ENCODE data around the gene LRRK2. TPM values are rescaled to one million over a fixed set of nuclear protein-coding genes. Genes with fewer than 3 reads are reported as not detected.

Gene LRRK2
- total RNA-seq, 1 experiment from 2014 or later, result 0.26 TPM

- peaks cover 5% of the 10 kb centered on the region; the same call in 1 of the 2 replicates for H3K4me1 ChIP-seq (replicated peaks; ENCODE audit: insufficient read depth)
- H3K9me3 ChIP-seq (ENCODE audit: insufficient read depth, low read depth), result peaks cover 8% of the 10 kb centered on the region; the same call in 1 of the 2 replicates
- no peaks in the 10 kb centered on the region for H3F3A ChIP-seq (ENCODE audit: insufficient read depth, low read depth)
- no peaks in the 10 kb centered on the region for H4K20me1 ChIP-seq (ENCODE audit: insufficient read depth)
- H3K27ac ChIP-seq, result no peak overlapping the region
- H3K27me3 ChIP-seq (ENCODE audit: insufficient read depth, low read depth), result no peaks in the 10 kb centered on the region
- TF ChIP-seq EZH2 (IDR thresholded peaks at IDR 0.05; ENCODE audit: low read depth), result no peak
- TF ChIP-seq CTCF (conservative IDR thresholded peaks at IDR 0.05), result no peak
- H2AFZ ChIP-seq, result no peak overlapping the region
- H3K9me2 ChIP-seq (ENCODE audit: insufficient read depth), result no peaks in the 10 kb centered on the region
- BruUV-seq (replicated peaks), result no TSS peak
- ChIA-PET CTCF (no interaction called here), POLR2A (ENCODE audit: unreplicated experiment) (interaction anchor here (0.7 kb wide), 1 partner anchor 277 kb away, joined by 3 read pairs; no protein-coding TSS in a partner anchor)
- no peak overlapping the region for H3K4me2 ChIP-seq
- intact Hi-C loops (cut with micrococcal nuclease; ENCODE audit: unreplicated experiment), result loop anchor here (5.0 kb wide), 1 partner anchor 595 kb away; no protein-coding TSS in a partner anchor
- no peaks in the 10 kb centered on the region for H3K36me3 ChIP-seq (ENCODE audit: low read depth)
- no peak overlapping the region for H3K4me3 ChIP-seq
- DNase-seq, result no peak
- no peaks in the 10 kb centered on the region for H3K79me2 ChIP-seq (ENCODE audit: low read depth)
Measured at GRCh38 chr12:40327535-40327934, 102.7 kb downstream of the LRRK2 start.

- no peak overlapping the region for H3K27ac ChIP-seq
- intact Hi-C loops (cut with micrococcal nuclease; ENCODE audit: unreplicated experiment), result no loop called here
- H3K9me3 ChIP-seq (ENCODE audit: insufficient read depth, low read depth), result peaks cover 8% of the 10 kb centered on the region; the same call in 1 of the 2 replicates
- POLR2A ChIA-PET (ENCODE audit: unreplicated experiment), result no interaction called here
- H3K27me3 ChIP-seq (ENCODE audit: insufficient read depth, low read depth), result no peaks in the 10 kb centered on the region
- no peak overlapping the region for H3K4me3 ChIP-seq
- H4K20me1 ChIP-seq (ENCODE audit: insufficient read depth), result no peaks in the 10 kb centered on the region
- no peaks in the 10 kb centered on the region for H3F3A ChIP-seq (ENCODE audit: insufficient read depth, low read depth)
- no peaks in the 10 kb centered on the region for H3K79me2 ChIP-seq (ENCODE audit: low read depth)
- no TSS peak for BruUV-seq (replicated peaks)
- no peaks in the 10 kb centered on the region for H3K36me3 ChIP-seq (ENCODE audit: low read depth)
- H3K4me1 ChIP-seq (replicated peaks; ENCODE audit: insufficient read depth), result peaks cover 5% of the 10 kb centered on the region; the same call in 1 of the 2 replicates
- no peaks in the 10 kb centered on the region for H3K9me2 ChIP-seq (ENCODE audit: insufficient read depth)
- H3K4me2 ChIP-seq, result no peak overlapping the region
- CTCF ChIA-PET, result no interaction called here
- TF ChIP-seq CTCF (conservative IDR thresholded peaks at IDR 0.05) (no peak), EZH2 (IDR thresholded peaks at IDR 0.05; ENCODE audit: low read depth) (no peak)
- no peak for DNase-seq
- H2AFZ ChIP-seq, result no peak overlapping the region
Measured at GRCh38 chr12:40330180-40330579, 105.4 kb downstream of the LRRK2 start.

GRCh38 chr12:40331886-40332285 lies 107.1 kb downstream of the LRRK2 start:
- Histone ChIP-seq H3K9me2 (ENCODE audit: insufficient read depth) (no peaks in the 10 kb centered on the region), H3K4me2 (no peak overlapping the region), H3K4me1 (replicated peaks; ENCODE audit: insufficient read depth) (no peaks in the 10 kb centered on the region), H2AFZ (no peak overlapping the region), H4K20me1 (ENCODE audit: insufficient read depth) (no peaks in the 10 kb centered on the region), H3K9me3 (ENCODE audit: insufficient read depth, low read depth) (peaks cover 8% of the 10 kb centered on the region; the same call in 1 of the 2 replicates), H3K27me3 (ENCODE audit: insufficient read depth, low read depth) (no peaks in the 10 kb centered on the region), H3K4me3 (no peak overlapping the region), H3K27ac (no peak overlapping the region), H3F3A (ENCODE audit: insufficient read depth, low read depth) (no peaks in the 10 kb centered on the region), H3K36me3 (ENCODE audit: low read depth) (no peaks in the 10 kb centered on the region), H3K79me2 (ENCODE audit: low read depth) (no peaks in the 10 kb centered on the region)
- intact Hi-C loops (cut with micrococcal nuclease; ENCODE audit: unreplicated experiment), result no loop called here
- CTCF ChIA-PET, result no interaction called here
- POLR2A ChIA-PET (ENCODE audit: unreplicated experiment), result no interaction called here
- no peak for TF ChIP-seq EZH2 (IDR thresholded peaks at IDR 0.05; ENCODE audit: low read depth)
- TF ChIP-seq CTCF (conservative IDR thresholded peaks at IDR 0.05), result no peak
- no TSS peak for BruUV-seq (replicated peaks)
- no peak for DNase-seq
